ENCODE results near the gene EYS. TPM values are rescaled to one million over a fixed set of nuclear protein-coding genes. Genes with fewer than 3 reads are reported as not detected.

Gene EYS
- polyA plus RNA-seq, 2 of the 4 experiments (the other 2 are of a cell fraction) = 0.03 to 0.06 TPM

DNA sequence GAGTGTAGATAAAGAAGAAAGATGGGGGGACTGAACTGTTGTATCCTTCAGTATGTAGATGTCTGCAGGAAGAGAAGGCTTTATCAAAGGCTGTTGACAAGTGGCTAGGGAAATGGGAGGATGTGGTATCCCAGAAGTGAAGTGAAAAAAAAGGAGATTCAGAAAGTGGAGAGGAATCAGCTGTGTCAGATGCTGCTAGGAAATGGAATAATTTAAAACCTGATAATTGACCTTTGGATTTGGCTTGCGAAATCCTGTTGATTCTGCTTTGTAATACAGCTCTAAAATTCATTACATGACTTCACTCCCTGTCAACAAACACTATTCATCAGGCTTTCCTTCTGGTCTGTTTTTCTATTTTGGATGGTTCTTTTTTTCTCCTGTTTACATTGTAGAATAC is 2029.7 kb downstream of the EYS start:
- TF ChIP-seq SREBF2 (IDR thresholded peaks at IDR 0.05) (no peak), CEBPB (IDR thresholded peaks at IDR 0.05) (peak; percentile 46 to 56; a peak in 3 of 4 replicates)
- FAIRE-seq (no peak), DNase-seq (ENCODE audit: low read depth in 1 of 2, low spot score in 1 of 2) (no peak), ATAC-seq (peak in 1 of 2 experiments; percentile 30; a peak in 1 of 6 replicates)
- Histone ChIP-seq H3K4me2 (peak overlapping the region; percentile 58), H3K4me3 (no peak overlapping the region), H3K4me1 (peaks cover 27% of the 10 kb centered on the region), H3K9me3 (no peaks in the 10 kb centered on the region), H3K27ac (no peak overlapping the region)
- CTCF ChIA-PET = no interaction called here
- 90% methylated on average over 1 of the region's 1 CpG for WGBS (ENCODE audit: missing lambda C conversion rate)
- POLR2A ChIA-PET = no interaction called here

DNA sequence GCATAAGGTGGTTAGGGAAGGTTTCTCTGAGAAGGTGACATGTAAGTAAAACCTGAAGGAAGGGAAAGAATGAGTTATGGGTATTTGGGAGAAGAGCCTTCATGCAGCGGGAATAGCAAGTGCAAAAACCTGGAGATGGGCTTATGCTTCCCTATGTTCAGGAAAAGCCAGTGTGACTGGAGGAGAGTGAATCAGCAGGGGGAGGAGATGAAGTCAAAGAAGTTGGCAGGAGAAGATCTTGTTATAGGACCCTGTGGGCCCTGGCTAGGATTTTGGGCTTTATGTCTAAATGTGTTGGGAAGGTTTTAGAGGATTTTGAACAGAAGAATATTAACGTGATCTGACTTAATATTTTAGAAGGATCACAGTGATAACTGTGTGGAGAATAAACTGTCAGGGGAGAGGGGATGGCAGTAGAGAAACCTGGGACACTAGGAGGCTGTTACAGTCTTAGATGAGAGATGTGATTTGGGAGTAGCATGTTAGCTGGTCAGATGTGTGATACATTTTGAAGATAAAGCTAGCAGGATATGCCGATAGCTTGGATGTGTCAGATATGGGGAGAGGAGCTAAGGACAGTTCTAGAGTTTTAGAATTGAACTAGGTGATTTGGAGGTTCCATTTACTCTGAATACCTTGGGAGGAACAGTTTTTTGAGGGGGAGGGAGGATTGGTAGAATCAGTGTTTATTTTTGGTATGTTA is 2030.5 kb downstream of the EYS start:
- DNase-seq (ENCODE audit: low read depth in 1 of 2, low spot score in 1 of 2) (no peak), ATAC-seq (peak in 1 of 2 experiments; percentile 35; a peak in 2 of 6 replicates), FAIRE-seq (no peak)
- Histone ChIP-seq H3K4me2 (peak overlapping the region; percentile 58; the same call in 2 of the 3 replicates), H3K4me3 (no peak overlapping the region), H3K4me1 (peaks cover 27% of the 10 kb centered on the region), H3K27ac (no peak overlapping the region), H3K9me3 (no peaks in the 10 kb centered on the region)
- ChIA-PET POLR2A (no interaction called here), CTCF (no interaction called here)
- TF ChIP-seq TP53 (CRISPR knock-in tag; IDR thresholded peaks at IDR 0.05) (no peak), FOXS1 (CRISPR knock-in tag; IDR thresholded peaks at IDR 0.05) (no peak), HES2 (IDR thresholded peaks at IDR 0.05) (no peak), GATA3 (IDR thresholded peaks at IDR 0.05; ENCODE audit: borderline replicate concordance) (no peak), NFE2L2 (conservative IDR thresholded peaks at IDR 0.05; ENCODE audit: low read length) (no peak), HDAC2 (IDR thresholded peaks at IDR 0.05) (no peak), PHF8 (IDR thresholded peaks at IDR 0.05; ENCODE audit: borderline replicate concordance, low read depth) (no peak)
- WGBS (ENCODE audit: missing lambda C conversion rate) = 88% methylated on average over 3 of the region's 3 CpGs

GRCh38 chr6:63675138-63675537 is 2031.9 kb downstream of the EYS start:
- CTCF ChIA-PET = no interaction called here
- DNase-seq (ENCODE audit: low read depth in 1 of 2, low spot score in 1 of 2) (no peak), ATAC-seq (no peak), FAIRE-seq (no peak)
- Histone ChIP-seq H3K4me3 (no peak overlapping the region), H3K4me1 (peaks cover 27% of the 10 kb centered on the region), H3K4me2 (no peak overlapping the region), H3K27ac (no peak overlapping the region), H3K9me3 (no peaks in the 10 kb centered on the region)
- TF ChIP-seq KDM1A (IDR thresholded peaks at IDR 0.05; ENCODE audit: low read depth) = no peak
- TF ChIP-seq ELK1 (IDR thresholded peaks at IDR 0.05; ENCODE audit: low read depth, low read length) = no peak
- TF ChIP-seq CEBPB (IDR thresholded peaks at IDR 0.05) = no peak
- POLR2A ChIA-PET = no interaction called here
- 94% methylated on average over 1 of the region's 1 CpG for WGBS (ENCODE audit: missing lambda C conversion rate)

- ATAC-seq = no peak
- 87% methylated on average over 3 of the region's 3 CpGs for WGBS (ENCODE audit: missing lambda C conversion rate)
- Histone ChIP-seq H3K9me3 (no peaks in the 10 kb centered on the region), H3K4me1 (peaks cover 27% of the 10 kb centered on the region), H3K4me3 (no peak overlapping the region), H3K27ac (no peak overlapping the region), H3K4me2 (no peak overlapping the region)
- no peak for DNase-seq (ENCODE audit: low read depth in 1 of 2, low spot score in 1 of 2)
- ChIA-PET CTCF (no interaction called here), POLR2A (no interaction called here)
- no peak for FAIRE-seq
- no peak for TF ChIP-seq MAZ (IDR thresholded peaks at IDR 0.05; ENCODE audit: borderline replicate concordance, low read depth, low read length)
- no peak for TF ChIP-seq HMGXB4 (CRISPR knock-in tag; IDR thresholded peaks at IDR 0.05; ENCODE audit: borderline replicate concordance)
- no peak for TF ChIP-seq RCOR1 (IDR thresholded peaks at IDR 0.05; ENCODE audit: low read depth, low read length)
- no peak for TF ChIP-seq TP53 (CRISPR knock-in tag; IDR thresholded peaks at IDR 0.05)
- TF ChIP-seq CTCF (IDR thresholded peaks at IDR 0.05) = no peak
- TF ChIP-seq HOXB5 (CRISPR knock-in tag; IDR thresholded peaks at IDR 0.05) = no peak
- TF ChIP-seq HOXB13 (CRISPR knock-in tag; IDR thresholded peaks at IDR 0.05; ENCODE audit: low read depth) = no peak
- no peak for TF ChIP-seq RAD21 (conservative IDR thresholded peaks at IDR 0.05 in 1 of 2, IDR thresholded peaks at IDR 0.05 in 1 of 2)
- TF ChIP-seq, protein P1, sequence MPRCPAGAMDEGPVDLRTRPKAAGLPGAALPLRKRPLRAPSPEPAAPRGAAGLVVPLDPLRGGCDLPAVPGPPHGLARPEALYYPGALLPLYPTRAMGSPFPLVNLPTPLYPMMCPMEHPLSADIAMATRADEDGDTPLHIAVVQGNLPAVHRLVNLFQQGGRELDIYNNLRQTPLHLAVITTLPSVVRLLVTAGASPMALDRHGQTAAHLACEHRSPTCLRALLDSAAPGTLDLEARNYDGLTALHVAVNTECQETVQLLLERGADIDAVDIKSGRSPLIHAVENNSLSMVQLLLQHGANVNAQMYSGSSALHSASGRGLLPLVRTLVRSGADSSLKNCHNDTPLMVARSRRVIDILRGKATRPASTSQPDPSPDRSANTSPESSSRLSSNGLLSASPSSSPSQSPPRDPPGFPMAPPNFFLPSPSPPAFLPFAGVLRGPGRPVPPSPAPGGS (IDR thresholded peaks at IDR 0.05) = no peak
- no peak for TF ChIP-seq CHD2 (IDR thresholded peaks at IDR 0.05; ENCODE audit: low read length, partially characterized antibody)
- TF ChIP-seq, protein P2, sequence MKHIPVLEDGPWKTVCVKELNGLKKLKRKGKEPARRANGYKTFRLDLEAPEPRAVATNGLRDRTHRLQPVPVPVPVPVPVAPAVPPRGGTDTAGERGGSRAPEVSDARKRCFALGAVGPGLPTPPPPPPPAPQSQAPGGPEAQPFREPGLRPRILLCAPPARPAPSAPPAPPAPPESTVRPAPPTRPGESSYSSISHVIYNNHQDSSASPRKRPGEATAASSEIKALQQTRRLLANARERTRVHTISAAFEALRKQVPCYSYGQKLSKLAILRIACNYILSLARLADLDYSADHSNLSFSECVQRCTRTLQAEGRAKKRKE (CRISPR knock-in tag; IDR thresholded peaks at IDR 0.05; ENCODE audit: low read depth) = no peak
- no peak for TF ChIP-seq HES2 (IDR thresholded peaks at IDR 0.05)
- TF ChIP-seq EP300 (IDR thresholded peaks at IDR 0.05) = no peak
Measured at GRCh38 chr6:63674635-63675034, 2032.4 kb downstream of the EYS start.

All from A549 (cell line).